NCI-H2107 treated with DMSO at 0.1 percent for 48 hours (cell line): ENCODE results near the gene SLC35A3.
"Not testable (repeated sequence)": the region's sequence is repeated elsewhere in the genome, so short reads cannot be mapped to it uniquely, and the experiment has no call there.

ENCODE experiments used
- DNase-seq: peaks from one replicate; lab custom pipeline; 2025; ENCODE audit not compliant: unreplicated experiment; lab: John Stamatoyannopoulos, UW

SLC35A3 gene

GRCh38 chr1:99969729-99970621 lies at the start of gene SLC35A3:
Gene SLC35A3 (plus strand): TSS chr1:99969996. CDS start chr1:99993555, 23,559 bp downstream.
- DNase-seq: peak; percentile 69

DNA sequence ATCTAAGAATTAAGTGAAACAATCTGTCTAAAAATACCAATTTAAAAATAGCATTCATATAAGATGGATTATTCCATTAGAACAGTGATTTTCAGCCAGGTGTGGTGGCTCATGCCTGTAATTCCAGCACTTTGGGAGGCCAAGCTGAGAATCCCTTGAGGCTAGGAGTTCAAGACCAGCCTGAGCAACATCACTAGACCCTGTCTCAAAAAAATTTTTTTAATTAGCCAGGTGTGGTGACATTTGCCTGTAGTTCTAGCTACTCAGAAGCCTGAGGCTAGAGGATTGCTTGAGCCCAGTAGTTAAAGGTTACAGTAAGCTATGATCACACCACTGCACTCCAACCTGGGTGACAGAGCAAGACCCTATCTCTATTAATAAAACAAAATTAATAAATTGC lies 35.0 kb upstream of the SLC35A3 start:
- DNase-seq: no peak

DNA sequence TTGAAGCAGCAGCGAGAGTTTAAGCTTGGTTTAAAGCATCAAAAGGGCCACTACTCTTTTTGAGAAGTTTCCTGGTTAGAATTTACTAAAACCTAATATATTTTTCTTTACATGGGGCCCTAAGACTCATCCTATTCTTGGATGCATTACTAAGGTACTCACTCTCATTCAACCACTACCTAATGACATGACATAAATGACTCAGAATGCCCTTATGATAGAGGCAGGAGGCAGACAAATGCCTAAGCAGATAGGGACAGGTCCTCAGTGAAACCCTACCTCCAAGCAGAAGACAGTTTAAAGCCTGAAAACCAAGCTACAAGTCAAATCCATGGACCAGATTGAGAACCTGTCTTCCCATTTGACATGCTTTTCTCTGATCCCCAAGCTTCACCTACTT lies 34.3 kb upstream of the SLC35A3 start:
- DNase-seq: no peak

GRCh38 chr1:99936071-99936470 lies 33.7 kb upstream of the SLC35A3 start:
- no peak for DNase-seq

GRCh38 chr1:99942723-99943122 lies 27.1 kb upstream of the SLC35A3 start:
- no peak for DNase-seq

DNA sequence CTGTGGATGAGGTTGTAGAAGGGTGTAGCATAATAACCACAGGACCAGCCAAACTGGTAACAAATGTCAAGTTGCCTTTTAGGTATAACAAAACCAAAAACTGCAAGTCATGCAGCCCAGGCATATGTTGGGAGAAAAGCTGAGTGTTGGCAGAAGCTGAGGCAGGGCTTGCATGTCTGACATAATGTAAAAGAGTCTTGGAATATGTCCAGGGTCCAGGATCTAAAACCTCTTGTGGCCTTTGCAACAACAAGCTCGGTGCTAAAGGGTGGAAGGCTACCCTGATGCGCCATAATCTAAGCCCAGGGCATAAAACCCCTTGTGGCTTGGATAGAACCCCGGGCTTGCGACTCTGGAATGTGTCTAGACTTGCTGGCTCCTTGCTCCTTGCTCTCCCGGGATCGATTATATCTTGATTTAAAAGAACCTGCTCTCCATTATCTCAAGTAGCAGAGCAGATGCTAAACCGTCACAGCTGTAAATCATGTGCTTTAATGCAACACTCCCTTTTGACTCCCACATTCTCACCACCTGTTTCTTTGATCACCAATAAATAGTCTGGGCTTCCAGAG lies 26.5 kb upstream of the SLC35A3 start:
- peak; percentile 89 for DNase-seq

DNA sequence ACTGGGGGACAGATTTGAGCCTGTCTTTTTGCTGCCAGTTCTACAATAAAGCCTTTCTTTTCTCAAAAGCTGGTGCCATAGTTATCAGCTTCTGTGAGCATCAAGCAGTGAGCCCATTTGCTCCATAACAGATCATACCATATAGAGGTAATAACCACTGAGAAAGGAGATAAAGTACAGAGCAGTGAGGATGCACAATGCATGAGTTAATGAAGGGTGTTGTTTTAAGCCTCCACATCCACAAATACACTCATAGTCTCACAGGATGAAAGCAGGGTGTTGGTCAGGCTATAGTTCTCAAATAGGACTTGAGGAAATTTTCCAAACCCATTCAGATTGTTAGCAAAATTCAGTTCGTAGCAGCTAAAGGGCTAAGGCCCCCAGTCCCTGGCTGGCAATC lies 25.6 kb upstream of the SLC35A3 start:
- no peak for DNase-seq

GRCh38 chr1:99945174-99945573 lies 24.6 kb upstream of the SLC35A3 start:
- DNase-seq: no peak

- DNase-seq: no peak
Observed at GRCh38 chr1:99950486-99950885, 19.3 kb upstream of the SLC35A3 start.

GRCh38 chr1:99952522-99952921 lies 17.3 kb upstream of the SLC35A3 start:
- no peak for DNase-seq

GRCh38 chr1:99955375-99955774 lies 14.4 kb upstream of the SLC35A3 start:
- no peak for DNase-seq

DNA sequence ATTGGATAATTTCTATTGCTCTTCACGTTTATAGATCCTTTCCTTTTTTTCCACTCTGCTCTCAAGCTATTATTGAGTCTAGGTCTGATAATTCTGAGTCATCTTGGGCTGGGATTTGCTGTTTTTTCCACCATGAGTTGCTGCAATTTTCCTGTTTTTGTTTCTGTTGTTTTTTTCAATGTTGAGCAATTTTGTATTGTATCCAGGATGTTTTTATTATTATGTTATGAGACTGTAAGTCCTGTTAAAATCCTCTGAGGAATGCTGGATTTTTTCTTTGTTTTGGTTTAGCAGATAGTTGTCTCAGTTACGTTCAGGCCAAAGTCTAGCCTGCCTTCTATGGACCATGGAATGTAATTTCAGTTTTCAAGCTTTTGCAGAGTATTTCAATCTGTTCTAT lies 13.0 kb upstream of the SLC35A3 start:
- DNase-seq: no peak

DNA sequence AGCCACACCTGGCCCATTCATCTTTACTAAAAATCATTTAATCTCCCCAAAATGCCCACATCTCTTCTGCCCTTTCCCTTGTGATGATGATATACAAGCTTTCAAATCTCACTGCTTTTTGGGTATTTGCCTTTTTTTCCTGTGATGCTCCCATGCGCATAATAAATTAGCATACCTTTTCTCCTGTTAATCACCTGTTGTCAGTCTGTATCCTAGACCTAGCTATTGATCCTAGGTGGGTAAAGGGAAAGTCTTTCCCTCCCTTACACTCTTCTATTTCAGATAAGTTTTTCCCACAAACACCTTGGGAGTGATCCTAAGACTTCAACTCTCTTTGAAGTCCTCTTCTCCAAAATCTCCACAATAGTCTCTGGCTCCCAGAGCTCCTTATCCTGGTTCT lies 12.0 kb upstream of the SLC35A3 start:
- no peak for DNase-seq

- DNase-seq: not testable (repeated sequence)
Observed at GRCh38 chr1:99959189-99959705, 10.5 kb upstream of the SLC35A3 start.

GRCh38 chr1:99960260-99960659 lies 9.5 kb upstream of the SLC35A3 start:
- DNase-seq: not testable (repeated sequence)

GRCh38 chr1:99963041-99963795 lies 6.6 kb upstream of the SLC35A3 start:
- no peak for DNase-seq

DNA sequence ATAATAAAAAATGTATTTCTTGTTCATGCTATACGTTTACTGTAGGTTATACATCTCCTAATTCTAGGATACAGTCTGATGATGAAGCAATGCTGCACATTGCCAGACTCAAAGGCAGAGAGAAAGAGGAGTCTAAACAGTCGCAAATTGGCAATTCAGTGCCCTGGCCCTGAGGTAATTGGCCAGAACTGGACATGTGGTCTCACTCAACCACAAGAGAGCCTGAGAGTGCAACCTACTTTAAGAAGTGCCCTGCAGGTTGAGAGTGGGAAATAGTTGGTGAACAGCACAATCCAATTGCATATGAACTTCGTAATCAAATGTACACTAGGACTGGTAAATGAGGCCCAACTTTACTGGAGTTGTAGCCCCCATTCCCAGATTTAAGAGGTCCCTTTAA lies 5.0 kb upstream of the SLC35A3 start:
- no peak for DNase-seq

- DNase-seq: no peak
Observed at GRCh38 chr1:99965646-99966375, 4.0 kb upstream of the SLC35A3 start.

DNA sequence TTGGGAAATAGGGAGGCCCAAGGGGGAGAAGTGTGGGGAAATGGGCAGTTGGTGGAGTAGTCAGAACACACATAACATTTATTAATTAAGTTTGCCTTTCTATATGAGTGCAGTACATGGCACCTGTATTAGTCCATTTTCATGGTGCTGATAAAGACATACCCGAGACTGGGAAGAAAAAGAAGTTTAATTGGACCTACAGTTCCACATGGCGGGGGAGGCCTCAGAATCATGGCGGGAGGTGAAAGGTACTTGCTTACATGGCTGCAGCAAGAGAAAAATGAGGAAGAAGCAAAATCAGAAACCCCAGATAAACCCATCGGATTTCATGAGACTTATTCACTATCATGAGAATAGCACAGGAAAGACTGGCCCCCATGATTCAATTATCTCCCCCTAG lies 1.6 kb upstream of the SLC35A3 start:
- DNase-seq: no peak

- DNase-seq: peak; percentile 53
Observed at GRCh38 chr1:99969260-99969728, 502 bp upstream of the SLC35A3 start.
